ENCODE measurements around the gene ZBTB7A. TPM values are rescaled to one million over a fixed set of nuclear protein-coding genes. Genes with fewer than 3 reads are reported as not detected.

ZBTB7A gene
- total RNA-seq, 4 donors from 2014 or later = 60.3 to 94.2 (median 77.4) TPM

DNA sequence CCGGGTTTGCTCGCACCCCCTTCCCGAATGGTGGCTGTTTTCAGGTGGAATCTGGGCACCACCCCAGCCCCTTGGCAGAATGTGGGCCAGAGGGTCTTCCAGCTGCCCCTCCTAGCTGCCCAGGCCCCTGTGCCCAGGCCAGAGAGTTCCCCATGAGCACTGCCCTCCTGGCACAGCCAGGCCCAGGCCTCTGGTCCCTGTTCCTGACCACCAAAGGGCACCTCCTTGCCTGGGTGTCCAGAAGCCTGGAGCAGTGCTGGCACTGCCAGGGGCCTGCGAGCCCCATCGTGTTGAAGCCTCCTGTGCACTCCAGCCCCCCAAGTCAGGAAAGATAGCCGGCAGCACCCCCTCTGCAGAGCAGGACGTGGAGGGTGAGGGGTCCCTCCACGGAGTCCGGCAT is 35.7 kb downstream of the ZBTB7A start:
- Histone ChIP-seq H3K36me3 (peaks cover 78% of the 10 kb centered on the region), H3K27ac (no peak overlapping the region), H3K4me3 (no peak overlapping the region), H3K27me3 (no peaks in the 10 kb centered on the region), H3K9me3 (no peaks in the 10 kb centered on the region), H3K4me1 (peaks cover 7% of the 10 kb centered on the region)
- no peak for DNase-seq (ENCODE audit: low spot score in 2 of 2)
- TF ChIP-seq, protein P1, sequence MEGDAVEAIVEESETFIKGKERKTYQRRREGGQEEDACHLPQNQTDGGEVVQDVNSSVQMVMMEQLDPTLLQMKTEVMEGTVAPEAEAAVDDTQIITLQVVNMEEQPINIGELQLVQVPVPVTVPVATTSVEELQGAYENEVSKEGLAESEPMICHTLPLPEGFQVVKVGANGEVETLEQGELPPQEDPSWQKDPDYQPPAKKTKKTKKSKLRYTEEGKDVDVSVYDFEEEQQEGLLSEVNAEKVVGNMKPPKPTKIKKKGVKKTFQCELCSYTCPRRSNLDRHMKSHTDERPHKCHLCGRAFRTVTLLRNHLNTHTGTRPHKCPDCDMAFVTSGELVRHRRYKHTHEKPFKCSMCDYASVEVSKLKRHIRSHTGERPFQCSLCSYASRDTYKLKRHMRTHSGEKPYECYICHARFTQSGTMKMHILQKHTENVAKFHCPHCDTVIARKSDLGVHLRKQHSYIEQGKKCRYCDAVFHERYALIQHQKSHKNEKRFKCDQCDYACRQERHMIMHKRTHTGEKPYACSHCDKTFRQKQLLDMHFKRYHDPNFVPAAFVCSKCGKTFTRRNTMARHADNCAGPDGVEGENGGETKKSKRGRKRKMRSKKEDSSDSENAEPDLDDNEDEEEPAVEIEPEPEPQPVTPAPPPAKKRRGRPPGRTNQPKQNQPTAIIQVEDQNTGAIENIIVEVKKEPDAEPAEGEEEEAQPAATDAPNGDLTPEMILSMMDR (IDR thresholded peaks at IDR 0.05) = no peak
- WGBS = no CpG with 5 or more reads among the region's 9 CpGs

DNA sequence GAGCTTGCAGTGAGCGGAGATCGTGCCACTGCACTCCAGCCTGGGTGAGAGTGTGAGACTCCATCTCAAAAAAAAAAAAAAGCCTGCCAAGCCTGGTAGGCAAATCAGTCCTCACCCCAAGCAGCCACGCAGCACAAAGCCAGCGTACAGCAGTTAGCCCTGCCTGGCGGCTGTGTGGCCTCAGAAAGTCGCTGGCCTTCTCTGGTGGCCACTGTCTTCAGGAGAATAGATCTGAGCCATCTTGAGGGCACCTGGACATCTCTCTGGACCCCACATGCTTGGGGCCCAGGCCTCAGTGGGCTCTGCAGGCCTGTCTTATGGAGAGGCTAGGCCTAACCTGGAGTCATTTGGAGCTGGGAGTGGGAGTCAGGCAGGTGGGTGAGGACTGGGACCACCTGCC is 36.1 kb downstream of the ZBTB7A start:
- DNase-seq (ENCODE audit: low spot score in 2 of 2) = no peak
- no peak overlapping the region for H3K27ac ChIP-seq
- TF ChIP-seq POLR2A (IDR thresholded peaks at IDR 0.05) (no peak), EP300 (IDR thresholded peaks at IDR 0.05) (no peak), POLR2AphosphoS5 (IDR thresholded peaks at IDR 0.05) (no peak)
- TF ChIP-seq, protein P1 (IDR thresholded peaks at IDR 0.05) = no peak
- 95% methylated on average over 6 of the region's 6 CpGs for WGBS
- H3K4me1 ChIP-seq = peaks cover 7% of the 10 kb centered on the region
- H3K9me3 ChIP-seq = no peaks in the 10 kb centered on the region
- no peaks in the 10 kb centered on the region for H3K27me3 ChIP-seq
- H3K4me3 ChIP-seq = no peak overlapping the region
- peaks cover 75% of the 10 kb centered on the region for H3K36me3 ChIP-seq

DNA sequence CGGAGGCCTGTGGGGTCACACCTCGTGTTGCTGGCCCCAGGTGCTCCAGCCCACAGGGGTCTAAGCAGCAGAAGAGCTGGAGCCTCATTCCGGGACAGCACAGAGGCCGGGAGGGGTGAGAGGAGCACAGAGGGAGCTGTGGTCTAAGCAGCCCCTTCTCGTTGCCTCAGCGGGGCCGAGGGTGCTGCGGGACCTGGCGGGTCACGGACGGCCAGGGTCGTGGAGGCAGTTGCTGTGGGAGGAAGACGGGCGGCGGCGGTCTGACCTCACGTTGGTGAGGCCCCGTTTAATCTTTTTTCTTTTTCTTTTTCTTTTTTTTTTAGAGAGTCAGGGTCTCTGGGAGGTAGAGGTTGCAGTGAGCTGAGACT is 37.5 kb downstream of the ZBTB7A start:
- H3K4me3 ChIP-seq = no peak overlapping the region
- no peak overlapping the region for H3K27ac ChIP-seq
- TF ChIP-seq POLR2AphosphoS5 (IDR thresholded peaks at IDR 0.05) (no peak), POLR2A (IDR thresholded peaks at IDR 0.05) (no peak), EP300 (IDR thresholded peaks at IDR 0.05) (no peak)
- TF ChIP-seq, protein P1 (IDR thresholded peaks at IDR 0.05) = no peak
- H3K4me1 ChIP-seq = peaks cover 7% of the 10 kb centered on the region
- no peak for DNase-seq (ENCODE audit: low spot score in 2 of 2)
- peaks cover 73% of the 10 kb centered on the region for H3K36me3 ChIP-seq
- H3K9me3 ChIP-seq = no peaks in the 10 kb centered on the region
- no peaks in the 10 kb centered on the region for H3K27me3 ChIP-seq
- 94% methylated on average over 18 of the region's 18 CpGs for WGBS

DNA sequence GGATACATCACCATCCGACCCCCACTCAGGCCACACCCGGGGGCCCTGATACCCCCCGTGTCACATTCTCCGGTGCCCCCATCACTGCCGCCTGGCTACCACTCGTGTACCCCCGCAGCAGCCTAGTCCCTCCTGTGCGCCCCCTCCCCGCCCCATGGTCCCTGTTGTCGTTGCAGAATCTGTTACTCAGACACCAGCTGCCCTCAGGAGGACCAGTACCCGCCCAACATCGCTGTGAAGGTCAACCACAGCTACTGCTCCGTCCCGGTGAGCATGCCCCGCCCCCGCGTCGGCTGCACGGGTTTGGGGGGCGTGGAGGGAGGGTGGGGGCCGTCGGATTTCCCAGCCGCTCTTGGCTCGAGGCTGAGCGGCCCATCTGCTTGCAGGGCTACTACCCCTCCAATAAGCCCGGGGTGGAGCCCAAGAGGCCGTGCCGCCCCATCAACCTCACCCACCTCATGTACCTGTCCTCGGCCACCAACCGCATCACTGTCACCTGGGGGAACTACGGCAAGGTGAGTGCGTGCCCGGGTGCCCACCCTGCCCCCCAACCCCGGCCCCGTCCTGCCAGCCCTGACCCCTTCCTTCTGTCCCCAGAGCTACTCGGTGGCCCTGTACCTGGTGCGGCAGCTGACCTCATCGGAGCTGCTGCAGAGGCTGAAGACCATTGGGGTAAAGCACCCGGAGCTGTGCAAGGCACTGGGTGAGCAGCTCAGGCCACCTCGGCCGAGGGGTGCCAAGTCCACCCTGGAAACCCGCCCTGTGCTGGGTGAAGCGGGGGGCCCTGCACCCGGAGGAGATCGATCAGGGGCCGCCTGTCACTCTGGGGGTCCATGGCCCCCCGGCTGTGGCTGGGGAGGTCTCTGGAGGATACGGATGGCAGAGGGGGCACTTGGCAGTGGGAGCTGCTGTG is 38.1 kb downstream of the ZBTB7A start:
- Histone ChIP-seq H3K4me1 (peaks cover 7% of the 10 kb centered on the region), H3K27ac (no peak overlapping the region), H3K9me3 (no peaks in the 10 kb centered on the region), H3K27me3 (no peaks in the 10 kb centered on the region), H3K36me3 (peaks cover 73% of the 10 kb centered on the region), H3K4me3 (no peak overlapping the region)
- TF ChIP-seq EP300 (IDR thresholded peaks at IDR 0.05) (no peak), POLR2A (IDR thresholded peaks at IDR 0.05) (no peak), POLR2AphosphoS5 (IDR thresholded peaks at IDR 0.05) (no peak)
- TF ChIP-seq, protein P1 (IDR thresholded peaks at IDR 0.05) = no peak
- no peak for DNase-seq (ENCODE audit: low spot score in 2 of 2)
- WGBS = 93% methylated on average over 31 of the region's 48 CpGs

DNA sequence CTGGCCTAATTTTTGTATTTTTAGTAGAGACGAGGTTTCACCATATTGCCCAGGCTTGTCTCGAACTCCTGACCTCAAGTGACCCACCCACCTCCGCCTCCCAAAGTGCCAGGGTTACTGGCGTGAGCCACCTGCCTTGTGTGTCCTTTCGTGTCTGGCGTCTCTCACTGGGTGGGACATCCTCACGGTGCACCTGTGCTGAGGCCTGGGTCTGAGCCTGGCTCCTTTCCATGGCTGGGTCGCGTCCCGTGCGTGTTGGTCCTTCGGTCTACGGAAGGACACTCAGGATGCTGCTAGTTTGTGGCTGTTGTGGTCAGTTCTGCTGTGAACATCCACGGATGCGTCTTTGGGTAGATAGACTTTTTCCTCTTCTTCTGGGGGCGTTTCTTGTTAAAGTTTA is 39.6 kb downstream of the ZBTB7A start:
- WGBS = 89% methylated on average over 16 of the region's 16 CpGs
- Histone ChIP-seq H3K27me3 (no peaks in the 10 kb centered on the region), H3K9me3 (no peaks in the 10 kb centered on the region), H3K4me1 (peaks cover 4% of the 10 kb centered on the region), H3K27ac (no peak overlapping the region), H3K36me3 (peaks cover 63% of the 10 kb centered on the region), H3K4me3 (no peak overlapping the region)
- no peak for DNase-seq (ENCODE audit: low spot score in 2 of 2)
- no peak for TF ChIP-seq EP300 (IDR thresholded peaks at IDR 0.05)
- TF ChIP-seq POLR2AphosphoS5 (IDR thresholded peaks at IDR 0.05) = no peak
- no peak for TF ChIP-seq POLR2A (IDR thresholded peaks at IDR 0.05)
